Neutrophil (primary cell): Measurements from ENCODE around the gene ADCY2.

Experiments
- H3K27ac ChIP-seq: fragments of 200-600 bp; sonication (generic); 2 replicates; pipeline ENCODE4 v1.5.1; 2016; ENCODE audit warnings: mild to moderate bottlenecking, moderate library complexity
- H3K27me3 ChIP-seq: fragments of 200-600 bp; sonication (generic); 2 replicates; pipeline ENCODE4 v1.6.0; 2016; ENCODE audit warnings: mild to moderate bottlenecking
- H3K36me3 ChIP-seq: fragments of 200-600 bp; sonication (generic); 2 replicates; pipeline ENCODE4 v1.5.1; 2017
- H3K4me1 ChIP-seq, 2 experiments: fragments of 200-600 bp in 1 of 2; sonication (generic) in 1 of 2; 1 replicate in 1 of 2; 2 replicates in 1 of 2; pipeline versions ENCODE4 v1.5.1 to v1.6.1; 2013 to 2016; ENCODE audit warnings: low read depth in 1 of 2, low read length in 1 of 2, mild to moderate bottlenecking in 1 of 2, moderate library complexity in 1 of 2; ENCODE audit not compliant: control insufficient read depth in 1 of 2, insufficient read depth in 1 of 2
- H3K4me3 ChIP-seq, 2 experiments: fragments of 200-600 bp in 1 of 2; sonication (generic) in 1 of 2; 1 replicate in 1 of 2; 2 replicates in 1 of 2; pipeline ENCODE4 v1.5.1; 2013 to 2016; ENCODE audit warnings: low read depth in 1 of 2, low read length in 1 of 2, mild to moderate bottlenecking in 1 of 2, moderate library complexity in 1 of 2
- H3K9me3 ChIP-seq: fragments of 200-600 bp; sonication (generic); 2 replicates; pipeline ENCODE4 v1.5.1; 2016
- CTCF ChIP-seq: fragments of 200-600 bp; sonication (generic); IDR thresholded peaks from 2 replicates; pipeline ENCODE4 v1.5.1; 2016; ENCODE audit warnings: antibody characterized with exemption

ADCY2 gene

GRCh38 chr5:7515284-7515914 is 119.5 kb downstream of the ADCY2 start:
- Histone ChIP-seq H3K36me3 (no peaks in the 10 kb centered on the region), H3K4me1 (no peaks in the 10 kb centered on the region), H3K27me3 (no peaks in the 10 kb centered on the region), H3K9me3 (no peaks in the 10 kb centered on the region), H3K27ac (no peak overlapping the region), H3K4me3 (no peak overlapping the region)
- TF ChIP-seq CTCF, result no peak

- Histone ChIP-seq H3K27me3 (no peaks in the 10 kb centered on the region), H3K4me3 (no peak overlapping the region), H3K27ac (no peak overlapping the region), H3K4me1 (no peaks in the 10 kb centered on the region), H3K36me3 (no peaks in the 10 kb centered on the region), H3K9me3 (no peaks in the 10 kb centered on the region)
- TF ChIP-seq CTCF, result no peak
These were observed 120.3 kb downstream of the ADCY2 start for GRCh38 chr5:7516253-7516652.

- no peaks in the 10 kb centered on the region for H3K9me3 ChIP-seq
- H3K27ac ChIP-seq, result no peak overlapping the region
- no peak for TF ChIP-seq CTCF
- no peak overlapping the region for H3K4me3 ChIP-seq
- no peaks in the 10 kb centered on the region for H3K27me3 ChIP-seq
- no peaks in the 10 kb centered on the region for H3K36me3 ChIP-seq
- no peaks in the 10 kb centered on the region for H3K4me1 ChIP-seq
These were observed 121.1 kb downstream of the ADCY2 start for GRCh38 chr5:7517006-7517405.

GRCh38 chr5:7518947-7519560 is 123.1 kb downstream of the ADCY2 start:
- Histone ChIP-seq H3K36me3 (no peaks in the 10 kb centered on the region), H3K9me3 (no peaks in the 10 kb centered on the region), H3K27ac (no peak overlapping the region), H3K4me3 (no peak overlapping the region), H3K4me1 (no peaks in the 10 kb centered on the region), H3K27me3 (no peaks in the 10 kb centered on the region)
- TF ChIP-seq CTCF, result no peak

GRCh38 chr5:7519564-7519963 is 123.6 kb downstream of the ADCY2 start:
- H3K27me3 ChIP-seq, result no peaks in the 10 kb centered on the region
- H3K36me3 ChIP-seq, result no peaks in the 10 kb centered on the region
- no peak for TF ChIP-seq CTCF
- no peaks in the 10 kb centered on the region for H3K9me3 ChIP-seq
- no peak overlapping the region for H3K4me3 ChIP-seq
- no peak overlapping the region for H3K27ac ChIP-seq
- no peaks in the 10 kb centered on the region for H3K4me1 ChIP-seq
